Astrocyte (in vitro differentiated cells and primary cell): ENCODE measurements around the gene TENM4.

Experiments used
- CTCF ChIP-seq: IDR thresholded peaks from 2 replicates; pipeline ENCODE4 v1.5.1; 2011; ENCODE audit warnings: low read depth, mild to moderate bottlenecking, inconsistent platforms, low read length, moderate library complexity; ENCODE audit not compliant: insufficient read depth
- EZH2 ChIP-seq: IDR thresholded peaks from 2 replicates; pipeline ENCODE4 v1.6.1; 2012; ENCODE audit warnings: mild to moderate bottlenecking, low read length, inconsistent platforms; ENCODE audit not compliant: insufficient read depth

- TF ChIP-seq CTCF (no peak), EZH2 (no peak)
Observed at GRCh38 chr11:79047321-79047720, 393.5 kb downstream of the TENM4 start.
